NT2/D1 (cell line): ENCODE results near the gene FSD1L.

Source experiments
- SUZ12 ChIP-seq: IDR thresholded peaks from 2 replicates; pipeline ENCODE4 v1.6.1; 2011; ENCODE audit not compliant: insufficient read length, insufficient read depth; ENCODE audit errors: extremely low read depth
- YY1 ChIP-seq: IDR thresholded peaks from 2 replicates; pipeline ENCODE4 v1.6.1; 2011; ENCODE audit not compliant: insufficient read length, insufficient read depth
- ZNF274 ChIP-seq: IDR thresholded peaks from 2 replicates; pipeline ENCODE4 v1.6.1; 2011; ENCODE audit warnings: mild to moderate bottlenecking, low read depth, low read length

GRCh38 chr9:105510024-105510423 is 62.2 kb downstream of the FSD1L start:
- no peak for TF ChIP-seq YY1
- TF ChIP-seq ZNF274: no peak
- TF ChIP-seq SUZ12: no peak
